Activated CD4-positive, alpha-beta T cell treated with anti-CD3 and anti-CD28 coated beads for 4 hours (primary cell): Measurements from ENCODE around the gene PRKAG1.

Source experiments
- DNase-seq, 2 donors: peaks; one replicate each; pipeline ENCODE4 v3.0.0-alpha.2; 2020

PRKAG1 gene

GRCh38 chr12:48980389-48980952 lies 38.1 kb downstream of the PRKAG1 start:
- DNase-seq: peak; percentile 37 to 44

GRCh38 chr12:48979602-48980388 lies 38.8 kb downstream of the PRKAG1 start:
- DNase-seq: peak in 1 of 2 donors; percentile 36

- no peak for DNase-seq
Observed at GRCh38 chr12:48978741-48979601, 39.6 kb downstream of the PRKAG1 start.

- no peak for DNase-seq
Observed at GRCh38 chr12:48978291-48978740, 40.3 kb downstream of the PRKAG1 start, which contains the start of gene WNT1. Gene WNT1 (plus strand): TSS chr12:48978322. CDS start chr12:48978651, 329 bp downstream.

GRCh38 chr12:48977290-48978281 lies 41.0 kb downstream of the PRKAG1 start:
- peak; percentile 83 to 84 for DNase-seq

GRCh38 chr12:48973941-48974673 lies 44.5 kb downstream of the PRKAG1 start:
- DNase-seq: peak in 1 of 2 donors; percentile 31

- DNase-seq: no peak
Observed at GRCh38 chr12:48973531-48973930, 45.0 kb downstream of the PRKAG1 start.

GRCh38 chr12:48972952-48973483 lies 45.6 kb downstream of the PRKAG1 start:
- DNase-seq: no peak

GRCh38 chr12:48972213-48972951 lies 46.2 kb downstream of the PRKAG1 start:
- no peak for DNase-seq

GRCh38 chr12:48970702-48971334 lies 47.8 kb downstream of the PRKAG1 start:
- no peak for DNase-seq

- peak; percentile 62 to 68 for DNase-seq
Observed at GRCh38 chr12:48969833-48970701, 48.5 kb downstream of the PRKAG1 start.

GRCh38 chr12:48969160-48969771 lies 49.3 kb downstream of the PRKAG1 start:
- DNase-seq: no peak

- no peak for DNase-seq
Observed at GRCh38 chr12:48968467-48968866, 50.1 kb downstream of the PRKAG1 start.

- no peak for DNase-seq
Observed at GRCh38 chr12:48967991-48968390, 50.6 kb downstream of the PRKAG1 start.

- no peak for DNase-seq
Observed at GRCh38 chr12:48966177-48966895, 52.2 kb downstream of the PRKAG1 start.

GRCh38 chr12:48965298-48965838 lies 53.2 kb downstream of the PRKAG1 start:
- no peak for DNase-seq

GRCh38 chr12:48961801-48962200 lies 56.8 kb downstream of the PRKAG1 start:
- no peak for DNase-seq
